Left cardiac atrium (tissue), 4 donors: Measurements from ENCODE around the gene CLDN24. TPM values are rescaled to one million over a fixed set of nuclear protein-coding genes. Genes with fewer than 3 reads are reported as not detected.

ENCODE experiments used
- ATAC-seq, 2 donors: fragments of 200-7000 bp; cut with Tn5 transposase; one replicate each; pipeline ENCODE4 v1.9.1; 2020; ENCODE audit warnings: mild to moderate bottlenecking in 2 of 2, moderate library complexity in 2 of 2
- DNase-seq: peaks from one replicate; pipeline ENCODE4 v3.0.0-alpha.2; 2020
- intact Hi-C, 2 donors: fragments of 100-400 bp; cut with DNase I; formaldehyde crosslinking; loops; one replicate each; pipeline versions ENCODE4 v1.14.1 to v1.15.1; 2022 to 2023
- total RNA-seq, 2 donors: library from RNA; stranded (reverse); fragmentation: NEBNext Ultra II Directional; extraction: Animal tissue kit (Norgen Biotek cat#: 25700); gene quantifications; one replicate each; pipeline ENCODE4 v1.2.1, GENCODE V29; 2021
- donor health status: DM: no; HTN: yes; CAD: no.
- donor health status: DM: no; HTN: yes; CAD: no; lungs with severe emphysema.
- donor health status: DM: yes; HTN: yes; CAD: no.
- donor health status: Dilated cardiomyopathy.

CLDN24 gene
- total RNA-seq, 2 donors from 2014 or later: not detected

GRCh38 chr4:183295711-183296110 is 26.5 kb downstream of the CLDN24 start:
- intact Hi-C loops: no loop called here
- ATAC-seq (no peak), DNase-seq (no peak)

- intact Hi-C loops: no loop called here
- no peak for ATAC-seq
- DNase-seq: no peak
These were observed 31.2 kb downstream of the CLDN24 start for GRCh38 chr4:183291070-183291469.

- no peak for ATAC-seq
- intact Hi-C loops: no loop called here
- no peak for DNase-seq
These were observed 32.5 kb downstream of the CLDN24 start for GRCh38 chr4:183289688-183290087.

- no peak for DNase-seq
- ATAC-seq: no peak
- intact Hi-C loops: no loop called here
These were observed 33.3 kb downstream of the CLDN24 start for GRCh38 chr4:183288955-183289354.

GRCh38 chr4:183287677-183288076 is 34.5 kb downstream of the CLDN24 start:
- intact Hi-C loops: no loop called here
- DNase-seq: no peak
- no peak for ATAC-seq

- no peak for DNase-seq
- intact Hi-C loops: no loop called here
- no peak for ATAC-seq
These were observed 34.9 kb downstream of the CLDN24 start for GRCh38 chr4:183287309-183287659.

GRCh38 chr4:183286590-183287308 is 35.5 kb downstream of the CLDN24 start:
- intact Hi-C loops: no loop called here
- ATAC-seq: no peak

GRCh38 chr4:183285886-183286285 is 36.3 kb downstream of the CLDN24 start:
- ATAC-seq (no peak), DNase-seq (no peak)
- intact Hi-C loops: no loop called here

More at GRCh38 chr4:183286590-183287308, 35.5 kb downstream of the CLDN24 start:
- DNase-seq: no peak

- no peak for ATAC-seq
- intact Hi-C loops: no loop called here
- no peak for DNase-seq
These were observed 37.3 kb downstream of the CLDN24 start for GRCh38 chr4:183284965-183285364.

GRCh38 chr4:183284258-183284785 is 37.9 kb downstream of the CLDN24 start:
- intact Hi-C loops: no loop called here

GRCh38 chr4:183276106-183276505 is 46.1 kb downstream of the CLDN24 start:
- intact Hi-C loops: no loop called here
- ATAC-seq: no peak
- no peak for DNase-seq

More at GRCh38 chr4:183284258-183284785, 37.9 kb downstream of the CLDN24 start:
- DNase-seq: no peak
- ATAC-seq: no peak

GRCh38 chr4:183272384-183272783 is 49.8 kb downstream of the CLDN24 start:
- ATAC-seq (no peak), DNase-seq (no peak)
- intact Hi-C loops: no loop called here

Other genes starting within 250 kb of the CLDN24 start
- 10 to 100 TPM; 31.5 to 32.3 TPM for gene WWC2, start 223.2 kb downstream of the CLDN24 start, total RNA-seq
- gene CLDN22, start 2.1 kb downstream of the CLDN24 start, total RNA-seq: not detected
- 10 to 100 TPM in 1 of 2 donors, 1 to 10 TPM in 1; 8.7 to 11.2 TPM for gene CDKN2AIP, start 122.2 kb upstream of the CLDN24 start, total RNA-seq
- gene ING2, start 182.6 kb upstream of the CLDN24 start, total RNA-seq: 1 to 10 TPM; 5.4 to 6.2 TPM